Keratinocyte (primary cell): ENCODE results near the gene ATG10. TPM values are rescaled to one million over a fixed set of nuclear protein-coding genes. Genes with fewer than 3 reads are reported as not detected.
"Not testable (repeated sequence)": the region's sequence is repeated elsewhere in the genome, so short reads cannot be mapped to it uniquely, and the experiment has no call there.

ENCODE experiments used
- DNase-seq: peaks from one replicate; pipeline ENCODE4 v3.0.0-alpha.2; 2011; ENCODE audit warnings: low read depth, missing footprints, low spot score
- FAIRE-seq: peaks from 2 replicates; lab custom pipeline; 2011; peaks lifted over from hg19 to GRCh38; lab: Jason Lieb, UNC
- H2AFZ ChIP-seq: 2 replicates; pipeline ENCODE4 v1.6.0; 2012; ENCODE audit warnings: low read length, control low read depth, inconsistent platforms; ENCODE audit not compliant: control insufficient read depth
- H3K27ac ChIP-seq: 2 replicates; pipeline ENCODE4 v1.5.1; 2011; ENCODE audit warnings: low read length; ENCODE audit not compliant: control insufficient read depth, insufficient read depth
- H3K27me3 ChIP-seq: 3 replicates; pipeline ENCODE4 v1.6.0; 2011; ENCODE audit warnings: low read length; ENCODE audit not compliant: control insufficient read depth, insufficient read depth; ENCODE audit errors: extremely low read depth
- H3K36me3 ChIP-seq, 2 experiments: 2 replicates in 1 of 2; 3 replicates in 1 of 2; pipeline ENCODE4 v1.5.1; 2011; ENCODE audit warnings: low read length in 2 of 2, mild to moderate bottlenecking in 1 of 2; ENCODE audit not compliant: control insufficient read depth in 2 of 2, insufficient read depth in 2 of 2; ENCODE audit errors: extremely low read depth in 1 of 2
- H3K4me1 ChIP-seq: 3 replicates; pipeline ENCODE4 v1.5.1; 2011; ENCODE audit warnings: low read length; ENCODE audit not compliant: control insufficient read depth, insufficient read depth; ENCODE audit errors: extremely low read depth
- H3K4me2 ChIP-seq: 3 replicates; pipeline ENCODE4 v1.6.0; 2011; ENCODE audit warnings: low read depth, low read length; ENCODE audit not compliant: control insufficient read depth, insufficient read depth; ENCODE audit errors: extremely low read depth
- H3K4me3 ChIP-seq, 3 experiments: fragments of 200-600 bp in 1 of 3; sonication (generic) in 1 of 3; 2 replicates in 2 of 3; 3 replicates in 1 of 3; pipeline ENCODE4 v1.5.1; 2011 to 2016; ENCODE audit warnings: low read length in 3 of 3, mild to moderate bottlenecking in 3 of 3, control low read depth in 2 of 3, inconsistent platforms in 1 of 3, low read depth in 1 of 3, mixed read lengths in 1 of 3, mixed run types in 1 of 3, moderate library complexity in 1 of 3; ENCODE audit not compliant: control insufficient read depth in 2 of 3, insufficient read depth in 2 of 3; ENCODE audit errors: extremely low read depth in 1 of 3
- H3K79me2 ChIP-seq: 2 replicates; pipeline ENCODE4 v1.6.0; 2012; ENCODE audit warnings: low read length; ENCODE audit not compliant: control insufficient read depth, insufficient read depth
- H3K9ac ChIP-seq: 3 replicates; pipeline ENCODE4 v1.6.0; 2011; ENCODE audit warnings: low read length; ENCODE audit not compliant: control insufficient read depth, insufficient read depth; ENCODE audit errors: extremely low read depth
- H3K9me1 ChIP-seq: 3 replicates; pipeline ENCODE4 v1.6.0; 2011; ENCODE audit warnings: low read length; ENCODE audit not compliant: control insufficient read depth, insufficient read depth; ENCODE audit errors: extremely low read depth
- H3K9me3 ChIP-seq: 2 replicates; pipeline ENCODE4 v1.5.1; 2012; ENCODE audit warnings: low read depth, low read length; ENCODE audit not compliant: control insufficient read depth
- H4K20me1 ChIP-seq: 3 replicates; pipeline ENCODE4 v1.6.0; 2011; ENCODE audit warnings: low read length; ENCODE audit not compliant: control insufficient read depth, insufficient read depth; ENCODE audit errors: extremely low read depth
- EZH2 ChIP-seq: IDR thresholded peaks from one replicate; pipeline ENCODE4 v1.6.1; 2012; ENCODE audit warnings: inconsistent platforms, mild to moderate bottlenecking, low read length, moderate library complexity
- dilution Hi-C: fragments of 300-500 bp; cut with MboI; formaldehyde crosslinking; loops from one replicate; pipeline ENCODE4 v1.7.0; 2020; ENCODE audit warnings: low sequenced_read_pairs; ENCODE audit not compliant: extremely low pct_ligation_motif_present
- polyA plus RNA-seq, 5 experiments: library from polyadenylated mRNA; depleted of rRNA in 3 of 5; stranded (reverse) in 3 of 5; stranded (forward) in 1 of 5; unstranded in 1 of 5; fragments of >200 nt; gene quantifications; 1 replicate in 1 of 5; 2 replicates in 3 of 5; 3 replicates in 1 of 5; pipeline versions ENCODE4 v1.2.1 to v1.2.3, GENCODE V29; 2011 to 2012; ENCODE audit warnings: missing spikeins in 2 of 5, low read depth in 1 of 5, low replicate concordance in 1 of 5
- TF ChIP-seq, protein P1 (sequence below), 3 experiments: IDR thresholded peaks in 1 of 3; conservative IDR thresholded peaks in 1 of 3; optimal IDR thresholded peaks in 1 of 3; 2 replicates in 2 of 3; 3 replicates in 1 of 3; pipeline versions ENCODE3 to v1.5.1; 2011; ENCODE audit warnings: low read length in 3 of 3, mild to moderate bottlenecking in 3 of 3, moderate library complexity in 2 of 3, control low read depth in 1 of 3, inconsistent platforms in 1 of 3; ENCODE audit not compliant: insufficient read depth in 2 of 3; ENCODE audit errors: extremely low read depth in 1 of 3

The ATG10 gene
- polyA plus RNA-seq, 1 donor (not counting 4 experiments of a cell fraction or from before 2014, with no cell fraction given) = 5.4 TPM

DNA sequence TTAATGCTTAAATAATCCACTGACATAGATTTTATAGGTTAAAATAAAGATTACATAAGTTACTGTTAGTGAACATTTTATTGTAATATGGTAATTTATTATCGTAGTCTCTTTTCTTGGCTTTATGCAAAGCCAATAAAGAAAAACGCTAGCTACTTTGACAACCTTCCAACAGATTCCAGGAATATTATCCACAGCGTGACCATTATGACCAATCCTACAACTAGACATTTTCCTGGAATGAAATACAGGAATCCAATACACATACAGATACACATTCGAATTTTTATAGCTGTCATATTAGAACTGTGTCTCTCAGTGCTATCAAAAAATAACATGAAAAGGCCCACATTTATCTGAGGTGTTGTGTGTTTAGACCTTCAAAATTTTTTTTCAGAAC, 293.2 kb downstream of the ATG10 start:
- Histone ChIP-seq H2AFZ (no peak overlapping the region), H3K36me3 (peaks cover 0 to 1% of the 10 kb centered on the region in 2 experiments), H3K27me3 (no peaks in the 10 kb centered on the region), H3K4me3 (no peak overlapping the region), H4K20me1 (no peaks in the 10 kb centered on the region), H3K9ac (no peak overlapping the region), H3K4me1 (no peaks in the 10 kb centered on the region), H3K79me2 (no peaks in the 10 kb centered on the region), H3K27ac (no peak overlapping the region), H3K9me1 (no peaks in the 10 kb centered on the region), H3K4me2 (no peak overlapping the region), H3K9me3 (no peaks in the 10 kb centered on the region)
- DNase-seq = no peak
- FAIRE-seq = no peak
- dilution Hi-C loops = no loop called here
- TF ChIP-seq, protein P1, sequence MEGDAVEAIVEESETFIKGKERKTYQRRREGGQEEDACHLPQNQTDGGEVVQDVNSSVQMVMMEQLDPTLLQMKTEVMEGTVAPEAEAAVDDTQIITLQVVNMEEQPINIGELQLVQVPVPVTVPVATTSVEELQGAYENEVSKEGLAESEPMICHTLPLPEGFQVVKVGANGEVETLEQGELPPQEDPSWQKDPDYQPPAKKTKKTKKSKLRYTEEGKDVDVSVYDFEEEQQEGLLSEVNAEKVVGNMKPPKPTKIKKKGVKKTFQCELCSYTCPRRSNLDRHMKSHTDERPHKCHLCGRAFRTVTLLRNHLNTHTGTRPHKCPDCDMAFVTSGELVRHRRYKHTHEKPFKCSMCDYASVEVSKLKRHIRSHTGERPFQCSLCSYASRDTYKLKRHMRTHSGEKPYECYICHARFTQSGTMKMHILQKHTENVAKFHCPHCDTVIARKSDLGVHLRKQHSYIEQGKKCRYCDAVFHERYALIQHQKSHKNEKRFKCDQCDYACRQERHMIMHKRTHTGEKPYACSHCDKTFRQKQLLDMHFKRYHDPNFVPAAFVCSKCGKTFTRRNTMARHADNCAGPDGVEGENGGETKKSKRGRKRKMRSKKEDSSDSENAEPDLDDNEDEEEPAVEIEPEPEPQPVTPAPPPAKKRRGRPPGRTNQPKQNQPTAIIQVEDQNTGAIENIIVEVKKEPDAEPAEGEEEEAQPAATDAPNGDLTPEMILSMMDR (optimal IDR thresholded peaks at IDR 0.05 in 1 of 3, IDR thresholded peaks at IDR 0.05 in 1 of 3, conservative IDR thresholded peaks at IDR 0.05 in 1 of 3; ENCODE audit: extremely low read depth in 1 of 3, insufficient read depth in 2 of 3, low read length in 3 of 3) = no peak
- TF ChIP-seq EZH2 = no peak

DNA sequence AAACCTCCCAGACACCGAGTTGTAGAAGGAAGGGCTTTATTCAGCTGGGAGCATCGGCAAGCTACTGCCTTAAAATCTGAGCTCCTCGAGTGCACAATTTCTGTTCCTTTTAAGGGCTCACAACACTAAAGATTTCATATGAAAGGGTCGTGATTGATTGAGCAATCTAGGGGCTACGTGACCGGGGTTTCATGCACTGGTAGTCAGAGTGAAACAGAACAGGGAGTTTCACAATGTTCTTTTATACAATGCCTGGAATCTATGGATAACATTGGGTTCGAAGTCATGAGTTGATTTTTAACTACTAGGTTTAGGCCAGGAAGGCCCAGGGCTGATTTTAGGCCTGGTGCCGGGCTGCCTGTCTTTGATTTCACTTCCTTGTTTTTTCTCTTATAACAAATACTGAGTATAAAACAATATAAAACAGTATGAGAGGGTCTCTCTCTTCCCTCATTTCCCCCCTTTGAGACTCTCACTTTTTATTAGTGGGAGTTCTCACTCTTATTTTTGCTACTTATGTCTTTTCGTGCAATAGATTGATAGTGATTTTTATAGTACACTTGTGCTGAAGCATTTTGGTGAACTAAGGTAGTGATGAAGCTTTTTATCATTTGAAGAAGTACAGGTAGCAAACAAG, 295.6 kb downstream of the ATG10 start:
- H3K4me2 ChIP-seq, H3K9me3 ChIP-seq, H4K20me1 ChIP-seq, H3K4me1 ChIP-seq, H3K27me3 ChIP-seq, H3K36me3 ChIP-seq, H3K9ac ChIP-seq, DNase-seq, H3K79me2 ChIP-seq, H3K4me3 ChIP-seq, dilution Hi-C loops, H2AFZ ChIP-seq, H3K27ac ChIP-seq, FAIRE-seq, H3K9me1 ChIP-seq: not testable (repeated sequence)

DNA sequence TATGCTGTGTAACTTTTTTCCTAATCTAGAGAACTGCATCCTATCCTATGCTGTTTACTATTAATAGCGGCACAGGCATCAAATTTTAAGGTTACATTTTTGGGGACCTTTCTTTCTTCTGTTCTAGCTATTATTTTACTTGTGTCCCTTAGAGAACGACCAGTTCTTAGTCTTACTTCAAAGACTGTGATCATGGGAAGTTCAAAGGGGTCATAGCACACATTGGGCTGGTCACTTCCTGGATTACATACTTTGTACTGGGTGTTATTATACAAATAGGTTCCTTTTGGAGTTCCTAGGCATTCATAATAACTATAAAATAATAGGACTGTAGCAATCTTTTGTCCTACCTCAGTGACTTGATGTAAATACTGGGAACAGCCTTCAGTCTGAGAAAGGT, 297.5 kb downstream of the ATG10 start:
- H3K27me3 ChIP-seq, H3K9me3 ChIP-seq, H3K27ac ChIP-seq, H3K4me1 ChIP-seq, H3K4me2 ChIP-seq, H2AFZ ChIP-seq, FAIRE-seq, H3K79me2 ChIP-seq, H3K36me3 ChIP-seq, dilution Hi-C loops, H3K9me1 ChIP-seq, DNase-seq, H3K4me3 ChIP-seq, H3K9ac ChIP-seq, H4K20me1 ChIP-seq: not testable (repeated sequence)

DNA sequence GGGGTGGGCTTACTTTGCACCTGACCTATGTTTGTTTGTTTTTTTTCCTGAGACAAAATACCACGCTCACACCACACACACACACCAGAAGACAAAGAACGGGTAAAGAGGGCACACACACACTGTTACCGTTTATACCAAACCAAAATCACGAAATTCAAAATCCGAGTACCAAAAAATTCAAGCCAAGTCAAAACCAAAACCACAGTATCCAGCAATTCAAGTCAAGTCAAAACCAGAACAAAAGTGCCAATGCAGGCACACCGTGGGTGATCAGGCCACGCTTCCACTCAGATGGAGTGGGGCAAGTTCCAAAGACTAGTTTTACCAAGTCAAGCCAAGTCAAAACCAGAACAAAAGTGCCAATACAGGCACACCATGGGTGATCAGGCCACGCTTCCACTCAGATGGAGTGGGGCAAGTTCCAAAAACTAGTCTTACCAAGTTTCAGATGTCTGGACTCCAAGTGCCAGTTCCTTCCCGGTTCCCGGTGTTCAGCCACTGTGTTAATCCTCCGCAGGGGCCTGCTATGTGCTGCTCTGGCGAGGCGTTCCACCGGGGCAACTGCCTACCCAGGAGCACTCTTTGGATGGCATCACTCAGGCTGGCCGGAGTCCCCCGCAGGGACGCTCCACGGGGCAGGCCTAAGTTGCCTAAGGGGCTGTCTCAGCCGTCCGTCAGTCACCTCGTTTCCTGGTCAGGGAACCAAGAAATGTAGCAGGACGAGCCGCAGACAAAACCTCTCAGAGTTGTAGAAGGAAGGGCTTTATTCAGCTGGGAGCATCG, 300.9 kb downstream of the ATG10 start:
- H3K27me3 ChIP-seq, H2AFZ ChIP-seq, FAIRE-seq, H3K4me1 ChIP-seq, H3K4me3 ChIP-seq, H3K4me2 ChIP-seq, DNase-seq, H4K20me1 ChIP-seq, H3K27ac ChIP-seq, H3K9me1 ChIP-seq, dilution Hi-C loops, H3K9me3 ChIP-seq, H3K9ac ChIP-seq: not testable (repeated sequence)
- peaks cover 19% of the 10 kb centered on the region for H3K79me2 ChIP-seq
- H3K36me3 ChIP-seq = peaks cover 18 to 28% of the 10 kb centered on the region in 2 experiments
